Endothelial cell of umbilical vein (primary cell): ENCODE measurements around the gene NPC1L1. TPM values are rescaled to one million over a fixed set of nuclear protein-coding genes. Genes with fewer than 3 reads are reported as not detected.

Experiments used
- BruUV-seq: library from RNA; stranded (reverse); fragments of 400-500 nt; replicated peaks from 2 replicates; lab custom pipeline; 2021; lab: Mats Ljungman, UMichigan
- CTCF ChIA-PET: fragments of 300-600, 350-600 bp; sonication (Branson Sonifier 250); formaldehyde crosslinking; loops from one replicate; lab custom pipeline; 2021; ENCODE audit warnings: antibody characterized with exemption, inconsistent platforms; lab: Charles Lee
- POLR2A ChIA-PET: fragments of 300-600, 350-600 bp; sonication (Branson Sonifier 250); formaldehyde crosslinking; loops from one replicate; lab custom pipeline; 2021; ENCODE audit warnings: antibody characterized with exemption, inconsistent platforms; lab: Charles Lee
- DNase-seq: peaks from one replicate; pipeline ENCODE4 v3.0.0-alpha.2; 2011; ENCODE audit warnings: low read depth, low spot score
- FAIRE-seq: peaks from 2 replicates; lab custom pipeline; 2011; peaks lifted over from hg19 to GRCh38; lab: Jason Lieb, UNC
- H2AFZ ChIP-seq: 2 replicates; pipeline ENCODE4 v1.6.0; 2012; ENCODE audit warnings: low read depth, low read length, control low read depth, inconsistent platforms
- H3K27ac ChIP-seq: 2 replicates; pipeline ENCODE4 v1.5.1; 2011; ENCODE audit warnings: low read depth, mild to moderate bottlenecking, control low read depth, low read length, moderate library complexity; ENCODE audit not compliant: insufficient read depth
- H3K27me3 ChIP-seq, 2 experiments: 2 replicates each; pipeline versions ENCODE4 v1.6.0 to v1.6.1; 2011; ENCODE audit warnings: low read length in 2 of 2, mixed read lengths in 1 of 2; ENCODE audit not compliant: control insufficient read depth in 2 of 2, insufficient read depth in 2 of 2
- H3K36me3 ChIP-seq, 2 experiments: 2 replicates in 1 of 2; 3 replicates in 1 of 2; pipeline ENCODE4 v1.5.1; 2011; ENCODE audit warnings: low read length in 2 of 2, mild to moderate bottlenecking in 1 of 2, moderate library complexity in 1 of 2; ENCODE audit not compliant: control insufficient read depth in 2 of 2, insufficient read depth in 2 of 2; ENCODE audit errors: extremely low read depth in 1 of 2
- H3K4me1 ChIP-seq: 3 replicates; pipeline ENCODE4 v1.5.1; 2011; ENCODE audit warnings: mild to moderate bottlenecking, low read length; ENCODE audit not compliant: control insufficient read depth, insufficient read depth; ENCODE audit errors: extremely low read depth
- H3K4me2 ChIP-seq: 2 replicates; pipeline ENCODE4 v1.6.1; 2011; ENCODE audit warnings: low read length, control low read depth, mixed read lengths; ENCODE audit not compliant: insufficient read depth
- H3K4me3 ChIP-seq, 3 experiments: fragments of 200-600 bp in 1 of 3; sonication (generic), shearing (Covaris generic) in 1 of 3; replicated peaks in 1 of 3; 2 replicates each; pipeline ENCODE4 v1.5.1; 2011 to 2016; ENCODE audit warnings: control low read depth in 3 of 3, low read length in 3 of 3, mild to moderate bottlenecking in 2 of 3, inconsistent platforms in 1 of 3, low read depth in 1 of 3, moderate library complexity in 1 of 3; ENCODE audit not compliant: insufficient read depth in 1 of 3
- H3K79me2 ChIP-seq: 2 replicates; pipeline ENCODE4 v1.6.0; 2012; ENCODE audit warnings: low read length, inconsistent platforms; ENCODE audit not compliant: control insufficient read depth, insufficient read depth
- H3K9ac ChIP-seq: replicated peaks from 2 replicates; pipeline ENCODE3; 2011; ENCODE audit warnings: low read length, control low read depth; ENCODE audit not compliant: insufficient read depth; ENCODE audit errors: extremely low read depth
- H3K9me1 ChIP-seq: replicated peaks from 3 replicates; pipeline ENCODE4 v1.6.0; 2011; ENCODE audit warnings: mild to moderate bottlenecking, low read length; ENCODE audit not compliant: control insufficient read depth, insufficient read depth; ENCODE audit errors: extremely low read depth
- H3K9me3 ChIP-seq: replicated peaks from 2 replicates; pipeline ENCODE4 v1.5.1; 2012; ENCODE audit warnings: low read length, inconsistent platforms; ENCODE audit not compliant: control insufficient read depth, insufficient read depth
- H4K20me1 ChIP-seq: replicated peaks from 2 replicates; pipeline ENCODE3; 2011; ENCODE audit warnings: mild to moderate bottlenecking, low read length; ENCODE audit not compliant: control insufficient read depth, insufficient read depth; ENCODE audit errors: extremely low read depth
- CTCF ChIP-seq, 2 donors: IDR thresholded peaks; 1 replicate in 1 of 2; 2 replicates in 1 of 2; pipeline ENCODE4 v1.5.1; 2011; ENCODE audit warnings: low read length in 2 of 2, mild to moderate bottlenecking in 2 of 2, moderate library complexity in 2 of 2, control low read depth in 1 of 2, inconsistent platforms in 1 of 2, low read depth in 1 of 2; ENCODE audit not compliant: insufficient read depth in 1 of 2; ENCODE audit errors: extremely low read depth in 1 of 2
- EZH2 ChIP-seq: IDR thresholded peaks from 2 replicates; pipeline ENCODE4 v1.6.1; 2012; ENCODE audit warnings: borderline replicate concordance, low read depth, mild to moderate bottlenecking, moderate library complexity, low read length, inconsistent platforms; ENCODE audit not compliant: severe bottlenecking
- FOS ChIP-seq: IDR thresholded peaks from 2 replicates; pipeline ENCODE4 v1.6.1; 2011; ENCODE audit warnings: mild to moderate bottlenecking, low read length, moderate library complexity, borderline replicate concordance; ENCODE audit not compliant: insufficient read depth
- GATA2 ChIP-seq: IDR thresholded peaks from 2 replicates; pipeline ENCODE4 v1.7.0; 2011; ENCODE audit warnings: low read depth, mild to moderate bottlenecking, moderate library complexity, mixed read lengths, low read length; ENCODE audit not compliant: insufficient read length, insufficient read depth
- JUN ChIP-seq: IDR thresholded peaks from 2 replicates; pipeline ENCODE4 v1.6.1; 2011; ENCODE audit warnings: borderline replicate concordance, low read depth; ENCODE audit not compliant: insufficient read length, insufficient read depth
- MYC ChIP-seq: IDR thresholded peaks from one replicate; pipeline ENCODE4 v1.6.1; 2011; ENCODE audit warnings: mild to moderate bottlenecking, low read depth, low read length
- POLR2A ChIP-seq: IDR thresholded peaks from 2 replicates; pipeline ENCODE4 v1.6.1; 2012; ENCODE audit warnings: low read depth, mild to moderate bottlenecking, control low read depth, low read length
- POLR2AphosphoS5 ChIP-seq: IDR thresholded peaks from 2 replicates; pipeline ENCODE4 v1.6.1; 2012; ENCODE audit warnings: low read depth, mild to moderate bottlenecking, control low read depth, low read length, moderate library complexity; ENCODE audit not compliant: insufficient read depth
- dilution Hi-C: fragments of 300-500 bp; cut with MboI; formaldehyde crosslinking; loops from one replicate; pipeline ENCODE4 v1.15.0; 2019; ENCODE audit warnings: low sequenced_read_pairs; ENCODE audit not compliant: extremely low pct_ligation_motif_present
- intact Hi-C: fragments of 100-400 bp; cut with micrococcal nuclease; formaldehyde crosslinking; loops from one replicate; pipeline ENCODE4 v1.10.0; 2022
- polyA plus RNA-seq, 4 experiments: library from polyadenylated mRNA; depleted of rRNA in 3 of 4; stranded (reverse) in 3 of 4; unstranded in 1 of 4; fragments of >200 nt; gene quantifications; 2 replicates each; pipeline versions ENCODE4 v1.2.1 to v1.2.3, GENCODE V29; 2011 to 2012; ENCODE audit warnings: missing spikeins in 1 of 4
- total RNA-seq: library from RNA; stranded (reverse); gene quantifications from 2 replicates; pipeline ENCODE4 v1.2.3, GENCODE V29; 2021
- TF ChIP-seq, protein P1 (sequence below): IDR thresholded peaks from 2 replicates; pipeline ENCODE4 v1.6.1; 2011; ENCODE audit not compliant: insufficient read depth, insufficient read length

The NPC1L1 gene
- total and polyA plus RNA-seq, 2 donors (not counting 3 experiments of a cell fraction or from before 2014, with no cell fraction given): not detected

GRCh38 chr7:44539669-44540506, 1.2 kb downstream of the NPC1L1 start:
- H3K4me1 ChIP-seq: no peaks in the 10 kb centered on the region
- no peak for DNase-seq
- H4K20me1 ChIP-seq: no peaks in the 10 kb centered on the region
- no peaks in the 10 kb centered on the region for H3K27me3 ChIP-seq
- TF ChIP-seq, protein P1, sequence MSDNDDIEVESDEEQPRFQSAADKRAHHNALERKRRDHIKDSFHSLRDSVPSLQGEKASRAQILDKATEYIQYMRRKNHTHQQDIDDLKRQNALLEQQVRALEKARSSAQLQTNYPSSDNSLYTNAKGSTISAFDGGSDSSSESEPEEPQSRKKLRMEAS: no peak
- TF ChIP-seq FOS (no peak), EZH2 (no peak), JUN (no peak), POLR2A (no peak), POLR2AphosphoS5 (no peak), CTCF (IDR thresholded peaks at IDR 0.05; ENCODE audit: extremely low read depth in 1 of 2, insufficient read depth in 1 of 2, low read depth in 1 of 2, low read length in 2 of 2) (no peak), MYC (no peak), GATA2 (no peak)
- no peak overlapping the region for H2AFZ ChIP-seq
- no peak overlapping the region for H3K4me2 ChIP-seq
- H3K4me3 ChIP-seq: no peak overlapping the region
- H3K27ac ChIP-seq: no peak overlapping the region
- no peaks in the 10 kb centered on the region for H3K79me2 ChIP-seq
- dilution Hi-C loops: no loop called here
- intact Hi-C loops: no loop called here
- H3K9me1 ChIP-seq: no peaks in the 10 kb centered on the region
- no TSS peak for BruUV-seq
- no peaks in the 10 kb centered on the region for H3K9me3 ChIP-seq
- no peak for FAIRE-seq
- ChIA-PET POLR2A (no interaction called here), CTCF (no interaction called here)
- no peaks in the 10 kb centered on the region for H3K36me3 ChIP-seq
- H3K9ac ChIP-seq: no peak overlapping the region
